ENCODE results near the gene PLPP6.
"Not testable (repeated sequence)": the region's sequence is repeated elsewhere in the genome, so short reads cannot be mapped to it uniquely, and the experiment has no call there.

Gene PLPP6

DNA sequence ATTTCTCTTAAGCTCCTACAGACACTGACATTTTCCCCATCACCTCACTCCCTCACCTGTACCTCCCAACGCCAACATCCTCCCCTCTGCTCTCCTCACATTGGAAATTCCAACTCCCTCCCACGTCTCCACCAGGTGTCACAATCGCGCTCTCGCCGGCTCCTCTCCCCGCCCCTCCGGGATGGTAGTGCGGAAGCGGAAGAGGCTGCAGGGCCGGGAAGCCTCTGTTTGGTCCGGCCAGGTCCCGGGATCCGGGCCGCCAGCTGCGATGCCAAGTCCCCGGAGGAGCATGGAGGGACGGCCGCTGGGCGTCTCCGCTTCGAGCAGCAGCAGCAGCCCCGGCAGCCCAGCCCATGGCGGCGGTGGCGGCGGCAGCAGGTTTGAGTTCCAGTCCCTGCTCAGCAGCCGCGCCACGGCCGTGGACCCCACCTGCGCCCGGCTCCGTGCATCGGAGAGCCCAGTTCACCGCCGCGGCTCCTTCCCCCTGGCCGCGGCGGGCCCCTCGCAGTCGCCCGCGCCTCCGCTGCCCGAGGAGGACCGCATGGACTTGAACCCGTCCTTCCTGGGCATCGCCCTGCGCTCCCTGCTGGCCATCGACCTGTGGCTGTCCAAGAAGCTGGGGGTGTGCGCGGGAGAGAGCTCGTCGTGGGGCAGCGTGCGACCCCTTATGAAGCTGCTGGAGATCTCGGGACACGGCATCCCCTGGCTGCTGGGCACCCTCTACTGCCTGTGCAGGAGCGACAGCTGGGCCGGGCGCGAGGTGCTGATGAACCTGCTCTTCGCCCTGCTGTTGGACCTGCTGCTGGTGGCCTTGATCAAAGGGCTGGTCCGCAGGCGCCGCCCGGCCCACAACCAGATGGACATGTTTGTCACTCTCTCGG lies at the start of gene PLPP6:
TSS of gene PLPP6 (plus strand) at position 187 of the 881 bp plus-strand sequence. CDS start at position 269, 82 bp downstream.
- peak; percentile 38 to 69 (median 57) for DNase-seq (ENCODE audit: low read depth in 4 of 4, low spot score in 1 of 4)

DNA sequence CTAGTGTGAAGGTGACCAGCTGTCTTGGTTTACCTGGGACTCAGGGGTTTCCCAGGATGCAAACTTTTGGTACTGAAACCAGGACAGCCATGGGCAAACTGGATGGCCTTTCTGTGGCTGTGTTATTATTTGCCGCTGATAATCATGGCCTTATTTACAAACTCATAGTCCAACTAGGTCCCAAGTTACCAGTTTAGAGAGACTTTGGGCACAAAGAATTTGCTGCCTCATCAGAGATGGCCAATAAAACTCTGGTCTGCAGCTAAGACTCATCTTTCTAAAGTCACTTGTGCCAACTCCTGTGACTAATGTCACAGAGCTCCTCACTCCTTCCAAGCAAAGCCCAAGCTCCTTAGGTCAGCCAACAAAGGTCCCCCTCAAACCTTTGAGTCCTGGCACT lies 47.5 kb upstream of the PLPP6 start:
- no peak for DNase-seq (ENCODE audit: low read depth in 4 of 4, low spot score in 1 of 4)

- no peak for DNase-seq (ENCODE audit: low read depth in 4 of 4, low spot score in 1 of 4)
Measured at GRCh38 chr9:4615251-4615650, 46.8 kb upstream of the PLPP6 start.

DNA sequence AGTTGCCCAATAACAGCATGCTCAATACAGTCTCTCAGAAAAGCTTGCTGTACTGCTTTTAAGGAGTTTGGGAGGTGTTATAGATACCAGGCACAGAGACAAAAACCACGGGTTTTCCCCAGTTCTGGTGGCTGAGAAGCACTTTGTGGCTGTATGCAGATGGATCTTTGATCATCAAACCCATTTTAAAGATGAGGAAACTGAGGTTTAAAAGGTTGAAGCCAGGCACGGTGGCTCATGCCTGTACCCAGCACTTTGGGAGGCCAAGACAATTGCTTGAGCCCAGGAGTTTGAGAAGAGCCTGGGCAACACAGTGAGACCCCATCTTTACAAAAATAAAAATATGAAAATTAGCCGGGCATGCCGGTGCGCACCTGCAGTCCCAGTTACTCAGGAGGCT lies 46.3 kb upstream of the PLPP6 start:
- no peak for DNase-seq (ENCODE audit: low read depth in 4 of 4, low spot score in 1 of 4)

DNA sequence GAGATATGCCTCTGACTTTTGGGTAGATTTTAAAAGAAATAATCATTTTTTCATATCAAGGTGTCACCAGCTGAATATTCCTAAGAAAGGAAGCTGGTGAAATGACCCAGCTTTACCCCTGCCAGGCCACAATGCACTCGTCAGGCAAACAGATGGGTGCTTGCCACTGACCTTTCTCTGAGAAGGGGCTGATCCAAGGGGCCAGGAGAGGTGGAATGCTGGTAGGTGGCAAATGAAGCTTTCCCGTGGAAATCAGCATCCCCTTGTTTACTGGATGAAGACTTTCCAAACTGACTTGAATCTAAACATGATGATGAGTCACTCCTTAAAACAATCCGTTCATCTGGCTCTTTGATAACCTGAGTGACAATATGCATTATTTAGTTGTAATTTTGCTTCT lies 44.3 kb upstream of the PLPP6 start:
- no peak for DNase-seq (ENCODE audit: low read depth in 4 of 4, low spot score in 1 of 4)

DNA sequence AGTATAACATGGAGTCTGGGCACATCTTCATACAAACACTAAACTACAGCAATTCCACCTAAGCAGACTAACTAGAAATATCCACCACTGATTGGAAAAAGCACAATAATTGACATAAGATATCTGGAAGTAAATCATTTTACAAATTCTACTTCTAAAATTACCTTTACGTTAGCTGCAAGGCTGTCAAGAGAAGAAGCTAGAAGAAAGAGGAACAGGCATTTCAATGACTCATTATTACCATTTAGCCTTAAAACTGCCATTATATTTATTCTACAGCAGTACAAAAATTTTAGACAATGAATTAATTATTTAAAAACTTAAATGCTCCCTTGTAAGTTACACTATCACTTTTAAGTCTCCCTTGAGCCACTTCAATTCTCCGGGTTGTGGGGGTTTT lies 43.4 kb upstream of the PLPP6 start:
- no peak for DNase-seq (ENCODE audit: low read depth in 4 of 4, low spot score in 1 of 4)

GRCh38 chr9:4620057-4620765 lies 41.9 kb upstream of the PLPP6 start:
- no peak for DNase-seq (ENCODE audit: low read depth in 4 of 4, low spot score in 1 of 4)

DNA sequence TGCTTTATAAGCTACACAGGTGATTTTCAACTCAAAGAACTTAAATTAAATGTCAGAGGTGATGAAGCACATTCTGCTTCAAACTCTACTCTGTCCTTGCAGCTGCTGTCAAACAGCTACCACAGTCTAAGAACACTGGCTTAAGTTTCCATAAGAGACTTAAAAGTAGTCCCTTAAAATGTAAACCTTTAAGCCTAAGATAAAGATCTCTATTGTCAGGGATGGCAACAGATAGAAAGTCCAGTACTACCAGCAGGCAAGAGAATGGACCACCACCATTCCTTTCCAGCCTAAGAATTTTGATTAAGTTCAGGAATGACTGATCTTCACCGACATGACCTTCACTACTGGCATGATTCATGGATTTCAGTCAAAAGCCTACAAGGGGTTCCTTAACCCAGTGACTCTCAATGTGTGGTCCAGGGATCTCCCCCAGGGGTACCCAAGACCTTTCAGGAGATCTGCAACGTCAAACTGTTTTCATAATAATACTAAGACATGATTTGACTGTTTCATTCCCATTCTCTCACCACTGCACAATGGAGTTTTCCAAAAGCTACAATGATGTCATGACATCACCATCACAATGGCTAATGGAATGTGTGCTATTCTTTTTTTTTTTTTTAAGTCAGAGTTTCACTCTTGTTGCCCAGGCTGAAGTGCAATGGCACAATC lies 41.1 kb upstream of the PLPP6 start:
- DNase-seq (ENCODE audit: low read depth in 4 of 4, low spot score in 1 of 4) = no peak

DNA sequence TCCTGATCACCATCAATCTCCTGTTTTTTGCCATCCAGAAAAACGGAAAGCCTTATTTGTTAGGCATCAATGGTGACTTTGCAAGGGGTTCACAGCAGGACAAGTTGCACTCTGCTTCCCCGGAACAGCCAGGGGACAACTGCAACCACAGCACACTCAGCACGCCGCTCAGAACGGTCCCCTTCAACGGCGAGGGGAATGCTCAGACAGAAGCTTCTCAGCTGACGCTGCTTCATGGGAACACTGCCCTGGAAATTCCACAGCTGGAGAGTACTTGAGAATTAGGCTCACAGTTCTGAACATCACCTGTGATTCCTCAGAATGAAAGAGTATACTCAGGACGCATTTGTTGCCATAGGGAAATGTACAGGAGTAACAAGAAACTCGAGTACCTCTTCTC lies 40.1 kb upstream of the PLPP6 start:
- DNase-seq (ENCODE audit: low read depth in 4 of 4, low spot score in 1 of 4) = no peak

DNA sequence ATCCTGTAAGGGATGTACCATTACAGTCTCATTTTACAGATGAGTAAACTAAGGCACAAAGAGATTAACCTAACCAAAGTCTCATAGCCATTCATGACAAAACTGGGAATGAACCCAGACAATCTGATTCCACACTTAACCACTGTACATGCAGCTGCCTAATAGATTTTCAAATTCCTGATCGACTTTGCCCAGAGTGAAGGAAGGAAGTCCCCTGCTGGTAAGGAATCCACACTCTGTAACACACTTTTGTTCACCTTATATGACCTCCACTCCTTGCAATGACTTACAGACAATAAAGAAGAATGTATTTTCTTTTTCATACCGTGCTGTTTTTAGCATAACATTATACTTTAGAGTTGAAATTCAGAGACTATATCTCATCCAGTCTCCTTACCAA lies 31.3 kb upstream of the PLPP6 start:
- no peak for DNase-seq (ENCODE audit: low read depth in 4 of 4, low spot score in 1 of 4)

- DNase-seq (ENCODE audit: low read depth in 4 of 4, low spot score in 1 of 4) = no peak
Measured at GRCh38 chr9:4638968-4639367, 23.1 kb upstream of the PLPP6 start.

GRCh38 chr9:4639420-4639819 lies 22.7 kb upstream of the PLPP6 start:
- no peak for DNase-seq (ENCODE audit: low read depth in 4 of 4, low spot score in 1 of 4)

DNA sequence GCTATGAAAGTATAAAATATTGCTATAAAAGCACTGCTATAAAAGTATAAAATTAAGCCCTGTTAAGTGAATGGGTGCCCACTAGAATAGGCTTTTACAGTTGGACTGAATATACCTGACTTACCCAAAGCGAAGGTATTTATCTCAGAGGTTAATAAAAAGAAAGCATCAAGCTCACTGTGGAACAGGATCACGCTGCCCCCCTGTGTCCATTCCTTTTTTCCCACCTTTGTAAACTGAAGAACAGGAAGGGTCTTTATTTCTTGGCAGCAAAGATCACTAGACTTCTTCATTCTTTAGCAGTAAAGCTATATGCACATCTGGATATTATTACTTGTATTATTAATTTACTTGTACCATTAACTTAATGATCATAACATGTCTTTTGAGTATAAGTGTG lies 22.1 kb upstream of the PLPP6 start:
- no peak for DNase-seq (ENCODE audit: low read depth in 4 of 4, low spot score in 1 of 4)

- DNase-seq (ENCODE audit: low read depth in 4 of 4, low spot score in 1 of 4) = no peak
Measured at GRCh38 chr9:4642351-4642750, 19.7 kb upstream of the PLPP6 start.

- DNase-seq (ENCODE audit: low read depth in 4 of 4, low spot score in 1 of 4) = no peak
Measured at GRCh38 chr9:4654084-4654483, 8.0 kb upstream of the PLPP6 start.

GRCh38 chr9:4654538-4654937 lies 7.6 kb upstream of the PLPP6 start:
- DNase-seq (ENCODE audit: low read depth in 4 of 4, low spot score in 1 of 4) = no peak

DNA sequence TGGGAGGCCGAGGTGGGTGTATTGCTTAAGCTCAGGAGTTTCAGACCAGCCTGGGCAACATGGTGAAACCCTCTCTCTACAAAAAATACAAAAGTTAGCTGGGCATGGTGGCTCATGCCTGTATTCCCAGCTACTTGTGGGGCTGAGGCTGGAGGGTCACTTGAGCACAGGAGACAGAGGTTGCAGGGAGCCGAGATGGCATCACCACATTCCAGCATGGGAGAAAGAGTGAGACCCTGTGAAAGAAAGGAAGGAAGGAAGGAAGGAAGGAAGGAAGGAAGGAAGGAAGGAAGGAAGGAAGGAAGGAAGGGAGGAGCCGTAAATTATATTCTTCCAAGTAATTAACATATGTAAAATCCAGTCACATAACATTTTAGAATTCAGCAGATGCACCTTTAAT lies 5.9 kb upstream of the PLPP6 start:
- DNase-seq (ENCODE audit: low read depth in 4 of 4, low spot score in 1 of 4) = not testable (repeated sequence)

- DNase-seq (ENCODE audit: low read depth in 4 of 4, low spot score in 1 of 4) = no peak
Measured at GRCh38 chr9:4656621-4657020, 5.5 kb upstream of the PLPP6 start.

- no peak for DNase-seq (ENCODE audit: low read depth in 4 of 4, low spot score in 1 of 4)
Measured at GRCh38 chr9:4657426-4658159, 4.5 kb upstream of the PLPP6 start.

DNA sequence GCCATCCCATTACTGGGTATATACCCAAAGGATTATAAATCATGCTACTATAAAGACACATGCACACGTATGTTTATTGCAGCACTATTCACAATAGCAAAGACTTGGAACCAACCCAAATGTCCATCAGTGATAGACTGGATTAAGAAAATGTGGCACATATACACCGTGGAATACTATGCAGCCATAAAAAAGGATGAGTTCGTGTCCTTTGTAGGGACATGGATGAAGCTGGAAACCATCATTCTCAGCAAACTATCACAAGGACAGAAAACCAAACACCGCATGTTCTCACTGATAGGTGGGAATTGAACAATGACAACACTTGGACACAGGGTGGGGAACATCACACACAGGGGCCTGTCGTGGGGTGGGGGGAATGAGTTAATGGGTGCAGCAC lies 1.4 kb upstream of the PLPP6 start:
- DNase-seq (ENCODE audit: low read depth in 4 of 4, low spot score in 1 of 4) = not testable (repeated sequence)

DNA sequence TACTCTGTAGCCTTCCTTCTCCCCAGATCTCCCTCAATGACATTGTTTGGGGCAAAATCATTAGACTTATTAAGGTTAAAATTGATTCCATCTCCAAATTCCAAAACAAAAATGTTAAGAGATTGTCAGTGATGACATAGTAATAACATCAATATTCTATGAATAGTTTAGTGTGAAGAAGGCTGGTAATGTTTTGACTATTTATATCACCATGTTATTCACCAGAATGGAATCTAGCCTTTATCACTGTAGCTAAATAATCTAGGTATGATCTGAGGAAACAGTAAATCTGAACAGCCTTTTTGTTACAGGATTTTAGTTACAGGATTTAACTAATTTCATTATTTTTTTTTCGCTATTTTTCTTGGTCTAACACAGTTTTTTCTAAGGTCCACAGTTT lies 929 bp upstream of the PLPP6 start:
- no peak for DNase-seq (ENCODE audit: low read depth in 4 of 4, low spot score in 1 of 4)

All from stimulated activated CD4-positive, alpha-beta T cell treated with anti-CD3 and anti-CD28 coated beads, Interleukin-1b, Interleukin-23, amount 100 ng/mL, for 24 hours (primary cell).